Stimulated activated CD4-positive, alpha-beta T cell treated with anti-CD3 and anti-CD28 coated beads, Interleukin-15, amount 100 ng/mL, for 48 hours (primary cell): ENCODE data around the gene MAST2.
"Not testable (repeated sequence)": the region's sequence is repeated elsewhere in the genome, so short reads cannot be mapped to it uniquely, and the experiment has no call there.

Experiments
- DNase-seq, 2 donors: peaks; one replicate each; pipeline ENCODE4 v3.0.0-alpha.2; 2020; ENCODE audit warnings: low read depth in 2 of 2

The MAST2 gene

GRCh38 chr1:45857755-45858492, 54.5 kb downstream of the MAST2 start:
- DNase-seq, result not testable (repeated sequence)

- DNase-seq, result no peak
Measured at GRCh38 chr1:45859221-45859620, 55.8 kb downstream of the MAST2 start.

GRCh38 chr1:45862008-45862407, 58.6 kb downstream of the MAST2 start:
- no peak for DNase-seq

- DNase-seq, result no peak
Measured at GRCh38 chr1:45863218-45863617, 59.8 kb downstream of the MAST2 start.

- no peak for DNase-seq
Measured at GRCh38 chr1:45864167-45865106, 61.0 kb downstream of the MAST2 start.

GRCh38 chr1:45867697-45868348, 64.4 kb downstream of the MAST2 start:
- no peak for DNase-seq

GRCh38 chr1:45868861-45869260, 65.4 kb downstream of the MAST2 start:
- DNase-seq, result no peak

GRCh38 chr1:45870500-45870899, 67.1 kb downstream of the MAST2 start:
- no peak for DNase-seq

GRCh38 chr1:45872173-45872801, 68.9 kb downstream of the MAST2 start:
- DNase-seq, result not testable (repeated sequence)

GRCh38 chr1:45876000-45876617, 72.7 kb downstream of the MAST2 start:
- DNase-seq, result no peak

- no peak for DNase-seq
Measured at GRCh38 chr1:45877264-45877663, 73.9 kb downstream of the MAST2 start.

GRCh38 chr1:45879885-45880598, 76.6 kb downstream of the MAST2 start:
- DNase-seq, result no peak

GRCh38 chr1:45880930-45881329, 77.5 kb downstream of the MAST2 start:
- DNase-seq, result no peak

- DNase-seq, result no peak
Measured at GRCh38 chr1:45883658-45884057, 80.2 kb downstream of the MAST2 start.

- DNase-seq, result no peak
Measured at GRCh38 chr1:45884700-45885099, 81.3 kb downstream of the MAST2 start.

GRCh38 chr1:45886229-45886628, 82.8 kb downstream of the MAST2 start:
- DNase-seq, result no peak

- no peak for DNase-seq
Measured at GRCh38 chr1:45887156-45887842, 83.9 kb downstream of the MAST2 start.

- DNase-seq, result no peak
Measured at GRCh38 chr1:45890078-45890477, 86.7 kb downstream of the MAST2 start.

- DNase-seq, result no peak
Measured at GRCh38 chr1:45891087-45891486, 87.7 kb downstream of the MAST2 start.
